K562 (cell line): ENCODE data around the gene ELP5. TPM values are rescaled to one million over a fixed set of nuclear protein-coding genes. Genes with fewer than 3 reads are reported as not detected.

ENCODE experiments used
- CUX1 ChIP-seq: fragments of 200-800 bp; sonication (Bioruptor generic); IDR thresholded peaks from 2 replicates; pipeline ENCODE4 v1.6.1; 2016; ENCODE audit warnings: missing genetic modification characterization, missing compliant biosample characterization
- HDAC2 ChIP-seq: fragments of 450-650 bp; IDR thresholded peaks from 2 replicates; pipeline ENCODE4 v1.6.1; 2016; ENCODE audit warnings: mild to moderate bottlenecking
- MAFG ChIP-seq: fragments of 450-650 bp; conservative IDR thresholded peaks from 2 replicates; pipeline ENCODE4 v1.6.1; 2016; ENCODE audit warnings: missing genetic modification characterization, missing compliant biosample characterization
- MIER1 ChIP-seq: fragments of 450-650 bp; IDR thresholded peaks from 2 replicates; pipeline ENCODE4 v1.6.1; 2016; ENCODE audit warnings: antibody characterized with exemption, mild to moderate bottlenecking, low read depth
- NKRF ChIP-seq: fragments of 450-650 bp; IDR thresholded peaks from 2 replicates; pipeline ENCODE4 v1.6.1; 2016; ENCODE audit warnings: borderline replicate concordance
- POLR2B ChIP-seq: fragments of 450-650 bp; IDR thresholded peaks from 2 replicates; pipeline ENCODE4 v1.6.1; 2018; ENCODE audit warnings: low read depth; ENCODE audit not compliant: partially characterized antibody
- PRMT5 ChIP-seq: sonication (generic); formaldehyde crosslinking; IDR thresholded peaks from 2 replicates; pipeline ENCODE4 v1.5.0; 2020; ENCODE audit warnings: missing genetic modification reagents
- SRF ChIP-seq, 2 experiments: fragments of 250-450, 450-650 bp in 1 of 2; sonication (Bioruptor Pico) in 1 of 2; sonication (generic) in 1 of 2; formaldehyde crosslinking; IDR thresholded peaks; 2 replicates each; pipeline versions ENCODE4 v1.5.0 to v1.5.1; 2020 to 2022; ENCODE audit warnings: mild to moderate bottlenecking in 1 of 2, missing genetic modification reagents in 1 of 2
- TAF1 ChIP-seq: IDR thresholded peaks from 2 replicates; pipeline ENCODE4 v1.6.1; 2011; ENCODE audit warnings: mild to moderate bottlenecking, low read length, moderate library complexity; ENCODE audit not compliant: insufficient read depth, control insufficient read depth, severe bottlenecking; ENCODE audit errors: extremely low read depth
- ZNF445 ChIP-seq: fragments of 250-450 bp; sonication (Bioruptor Pico); IDR thresholded peaks from 2 replicates; pipeline ENCODE4 v1.4.0; 2020; ENCODE audit warnings: low read depth, mild to moderate bottlenecking, moderate library complexity
- ZNF561 ChIP-seq: fragments of 450-650 bp; formaldehyde crosslinking; conservative IDR thresholded peaks from 2 replicates; pipeline ENCODE4 v1.4.0; 2020; ENCODE audit warnings: mild to moderate bottlenecking, moderate library complexity
- ZZZ3 ChIP-seq: fragments of 450-650 bp; IDR thresholded peaks from 2 replicates; pipeline ENCODE4 v1.6.1; 2016; ENCODE audit warnings: antibody characterized with exemption, mild to moderate bottlenecking, moderate library complexity
- polyA plus RNA-seq, 8 experiments: library from polyadenylated mRNA; depleted of rRNA in 4 of 8; stranded (reverse) in 5 of 8; unstranded in 3 of 8; fragments of >200 nt; fragmentation: Nextera tagmentation in 2 of 8; fragmentation: Illumina TruSeq in 1 of 8; extraction: Ambion mirVana in 2 of 8; extraction: Trizol in 1 of 8; gene quantifications; 2 replicates each; pipeline versions ENCODE4 v1.2.1 to v1.2.3, GENCODE V29; 2011 to 2014; ENCODE audit warnings: inconsistent platforms in 1 of 8, missing spikeins in 1 of 8
- total RNA-seq, 7 experiments: library from RNA; depleted of rRNA in 6 of 7; stranded (reverse); fragments of >200 nt in 6 of 7; fragmentation: Illumina TruSeq in 2 of 7; extraction: Trizol in 2 of 7; gene quantifications; 2 replicates each; pipeline versions ENCODE4 v1.2.1 to v1.2.3, GENCODE V29; 2011 to 2021; ENCODE audit warnings: low replicate concordance in 1 of 7
- TF ChIP-seq, protein P1 (sequence below): IDR thresholded peaks from 2 replicates; pipeline ENCODE4 v1.6.1; 2014; ENCODE audit warnings: antibody characterized with exemption

ELP5 gene
- total and polyA plus RNA-seq, 9 of the 15 experiments (the other 6 are each of a cell fraction or from before 2014, with no cell fraction given) = 25.7 to 77.9 (median 52.9) TPM

DNA sequence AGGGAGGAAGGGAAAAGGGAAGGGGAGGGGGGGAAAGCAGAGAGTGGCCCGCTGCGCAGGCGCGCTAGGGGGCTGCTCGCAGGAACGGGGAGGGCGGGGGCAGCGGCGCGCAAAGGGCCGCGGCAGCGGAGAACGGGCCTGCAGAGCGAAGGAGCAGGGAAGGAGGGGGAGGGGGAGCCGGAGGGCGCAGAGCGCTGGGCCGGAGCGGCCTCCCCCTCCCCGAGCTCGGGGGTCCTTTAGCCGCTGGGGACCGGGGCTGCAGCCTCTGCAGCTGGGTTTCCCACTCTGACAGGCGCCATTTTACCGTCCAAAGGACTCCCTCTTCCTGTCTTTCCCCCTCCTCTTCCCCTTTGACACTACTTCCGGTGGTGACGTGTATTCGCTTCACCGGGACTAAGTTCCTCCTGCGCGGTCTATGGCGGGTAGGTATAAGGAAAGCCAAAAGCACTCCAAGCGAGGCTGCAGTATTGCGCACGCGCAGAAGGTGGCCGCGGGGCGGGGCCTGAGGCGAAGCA lies 297 bp upstream of the ELP5 start, which contains the start of gene CTDNEP1 (continued):
- TF ChIP-seq ZZZ3 (no peak), SRF (CRISPR knock-in tag; IDR thresholded peaks at IDR 0.05) (no peak), HDAC2 (no peak), POLR2B (peak; percentile 38), NKRF (no peak), ZNF445 (no peak), PRMT5 (CRISPR knock-in tag) (no peak), TAF1 (peak; percentile 39), MAFG (no peak), MIER1 (no peak), ZNF561 (CRISPR knock-in tag) (no peak), CUX1 (CRISPR knock-in tag) (no peak)
- TF ChIP-seq, protein P1, sequence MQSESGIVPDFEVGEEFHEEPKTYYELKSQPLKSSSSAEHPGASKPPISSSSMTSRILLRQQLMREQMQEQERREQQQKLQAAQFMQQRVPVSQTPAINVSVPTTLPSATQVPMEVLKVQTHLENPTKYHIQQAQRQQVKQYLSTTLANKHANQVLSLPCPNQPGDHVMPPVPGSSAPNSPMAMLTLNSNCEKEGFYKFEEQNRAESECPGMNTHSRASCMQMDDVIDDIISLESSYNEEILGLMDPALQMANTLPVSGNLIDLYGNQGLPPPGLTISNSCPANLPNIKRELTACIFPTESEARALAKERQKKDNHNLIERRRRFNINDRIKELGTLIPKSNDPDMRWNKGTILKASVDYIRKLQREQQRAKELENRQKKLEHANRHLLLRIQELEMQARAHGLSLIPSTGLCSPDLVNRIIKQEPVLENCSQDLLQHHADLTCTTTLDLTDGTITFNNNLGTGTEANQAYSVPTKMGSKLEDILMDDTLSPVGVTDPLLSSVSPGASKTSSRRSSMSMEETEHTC = no peak
